B cell (primary cell): ENCODE results near the gene MKRN2. TPM values are rescaled to one million over a fixed set of nuclear protein-coding genes. Genes with fewer than 3 reads are reported as not detected.
"Not testable (repeated sequence)": the region's sequence is repeated elsewhere in the genome, so short reads cannot be mapped to it uniquely, and the experiment has no call there.

ENCODE experiments used
- ATAC-seq: fragments of 200-7000 bp; cut with Tn5 transposase; one replicate; pipeline ENCODE4 v1.10.0; 2021; ENCODE audit warnings: low read depth, mild to moderate bottlenecking, moderate number of reproducible peaks, moderate library complexity
- CTCF ChIA-PET: fragments of 350-600 bp; sonication (Branson Sonifier 250); formaldehyde crosslinking; loops from one replicate; lab custom pipeline; 2021; ENCODE audit warnings: antibody characterized with exemption, inconsistent platforms; lab: Charles Lee
- POLR2A ChIA-PET: fragments of 350-600 bp; sonication (Branson Sonifier 250); formaldehyde crosslinking; loops from one replicate; lab custom pipeline; 2021; ENCODE audit warnings: antibody characterized with exemption; lab: Charles Lee
- DNase-seq: peaks from one replicate; pipeline ENCODE4 v3.0.0; 2013
- H2AFZ ChIP-seq: 2 replicates; pipeline ENCODE4 v1.6.1; 2012; ENCODE audit warnings: mild to moderate bottlenecking, low read depth, low read length; ENCODE audit not compliant: insufficient read depth, poor library complexity, severe bottlenecking
- H3K27ac ChIP-seq, 2 donors: 1 replicate in 1 of 2; 2 replicates in 1 of 2; pipeline ENCODE4 v1.5.1; 2012 to 2013; ENCODE audit warnings: low read length in 2 of 2, mild to moderate bottlenecking in 2 of 2, moderate library complexity in 1 of 2
- H3K27me3 ChIP-seq, 4 experiments: fragments of 200-600 bp in 1 of 4; sonication (generic) in 1 of 4; replicated peaks in 1 of 4; 1 replicate in 2 of 4; 2 replicates in 2 of 4; pipeline versions ENCODE4 v1.6.1 to v1.7.0; 2013 to 2016; ENCODE audit warnings: low read length in 3 of 4, mild to moderate bottlenecking in 2 of 4, mixed read lengths in 1 of 4, moderate library complexity in 1 of 4; ENCODE audit not compliant: insufficient read depth in 4 of 4, control insufficient read depth in 3 of 4; ENCODE audit errors: control extremely low read depth in 1 of 4
- H3K36me3 ChIP-seq, 2 experiments: replicated peaks in 1 of 2; 1 replicate in 1 of 2; 2 replicates in 1 of 2; pipeline versions ENCODE4 v1.6.1 to v1.7.1; 2013; ENCODE audit warnings: low read length in 1 of 2; ENCODE audit not compliant: insufficient read depth in 2 of 2, control insufficient read depth in 1 of 2; ENCODE audit errors: control extremely low read depth in 1 of 2, extremely low read depth in 1 of 2
- H3K4me1 ChIP-seq, 2 donors: fragments of 200-600 bp in 1 of 2; sonication (generic) in 1 of 2; 1 replicate in 1 of 2; 2 replicates in 1 of 2; pipeline versions ENCODE4 v1.5.1 to v1.6.1; 2013 to 2017; ENCODE audit warnings: low read length in 2 of 2; ENCODE audit not compliant: control insufficient read depth in 2 of 2, insufficient read depth in 2 of 2
- H3K4me2 ChIP-seq: replicated peaks from 2 replicates; pipeline ENCODE3; 2012; ENCODE audit warnings: mild to moderate bottlenecking, low read depth, low read length; ENCODE audit not compliant: poor library complexity, severe bottlenecking
- H3K4me3 ChIP-seq, 5 experiments: fragments of 200-600 bp in 1 of 5; sonication (generic) in 1 of 5; 1 replicate in 3 of 5; 2 replicates in 2 of 5; pipeline versions ENCODE4 v1.5.1 to v1.7.0; 2011 to 2016; ENCODE audit warnings: low read length in 4 of 5, mild to moderate bottlenecking in 4 of 5, low read depth in 2 of 5, control low read depth in 1 of 5, moderate library complexity in 1 of 5; ENCODE audit not compliant: insufficient read depth in 1 of 5; ENCODE audit errors: control extremely low read depth in 1 of 5, extremely low read depth in 1 of 5
- H3K79me2 ChIP-seq: fragments of 200-600 bp; sonication (generic); one replicate; pipeline ENCODE4 v1.6.0; 2016; ENCODE audit warnings: low read length; ENCODE audit not compliant: control insufficient read depth, insufficient read depth
- H3K9ac ChIP-seq: fragments of 200-600 bp; sonication (generic); 2 replicates; pipeline ENCODE4 v1.6.1; 2017; ENCODE audit warnings: mild to moderate bottlenecking, low read length, moderate library complexity
- H3K9me3 ChIP-seq, 3 donors: one replicate each; pipeline versions ENCODE4 v1.6.1 to v1.7.1; 2013; ENCODE audit warnings: low read length in 2 of 3; ENCODE audit not compliant: control insufficient read depth in 2 of 3, insufficient read depth in 1 of 3; ENCODE audit errors: control extremely low read depth in 1 of 3
- H4K20me1 ChIP-seq: 2 replicates; pipeline ENCODE4 v1.6.0; 2012; ENCODE audit warnings: mild to moderate bottlenecking, low read length; ENCODE audit not compliant: insufficient read depth, control insufficient read depth, poor library complexity, severe bottlenecking
- H3K27ac Mint-ChIP-seq: one replicate; pipeline ENCODE4 v1.8.0; 2021; ENCODE audit warnings: mixed read lengths
- H3K27me3 Mint-ChIP-seq: one replicate; pipeline ENCODE4 v1.8.0; 2021; ENCODE audit warnings: mixed read lengths
- H3K4me1 Mint-ChIP-seq: one replicate; pipeline ENCODE4 v1.8.0; 2021; ENCODE audit warnings: mixed read lengths
- H3K4me3 Mint-ChIP-seq: one replicate; pipeline ENCODE4 v1.8.0; 2021; ENCODE audit warnings: mixed read lengths
- H3K9me3 Mint-ChIP-seq: one replicate; pipeline ENCODE4 v1.8.0; 2022; ENCODE audit warnings: mixed read lengths; ENCODE audit not compliant: insufficient read depth
- CTCF ChIP-seq: fragments of 200-600 bp; IDR thresholded peaks from one replicate; pipeline ENCODE4 v1.8.0; 2022; ENCODE audit warnings: antibody characterized with exemption, mild to moderate bottlenecking
- EZH2 ChIP-seq: IDR thresholded peaks from 2 replicates; pipeline ENCODE4 v1.6.1; 2012; ENCODE audit warnings: borderline replicate concordance, low read depth, mild to moderate bottlenecking, moderate library complexity, low read length; ENCODE audit not compliant: insufficient read depth, poor library complexity, severe bottlenecking
- WGBS: methylation state at CpG from one replicate; pipeline ENCODE4 v1.1.5; 2013; ENCODE audit warnings: missing lambda C conversion rate; ENCODE audit not compliant: insufficient coverage; 5-methylcytosine and 5-hydroxymethylcytosine counted together
- intact Hi-C: fragments of 100-400 bp; cut with micrococcal nuclease; formaldehyde crosslinking; loops from one replicate; pipeline ENCODE4 v1.10.0; 2022
- polyA plus RNA-seq: library from polyadenylated mRNA; depleted of rRNA; stranded (reverse); fragments of >200 nt; gene quantifications from 2 replicates; pipeline ENCODE4 v1.2.3, GENCODE V29; 2012
- total RNA-seq, 2 donors: library from RNA; stranded (reverse); fragments of 120-200 nt in 1 of 2; gene quantifications; 1 replicate in 1 of 2; 2 replicates in 1 of 2; pipeline versions ENCODE4 v1.2.3 to v1.2.4, GENCODE V29; 2013 to 2022

The MKRN2 gene
- total and polyA plus RNA-seq, 2 donors (not counting 1 experiment from before 2014, with no cell fraction given) = 21.5 to 25.9 TPM

DNA sequence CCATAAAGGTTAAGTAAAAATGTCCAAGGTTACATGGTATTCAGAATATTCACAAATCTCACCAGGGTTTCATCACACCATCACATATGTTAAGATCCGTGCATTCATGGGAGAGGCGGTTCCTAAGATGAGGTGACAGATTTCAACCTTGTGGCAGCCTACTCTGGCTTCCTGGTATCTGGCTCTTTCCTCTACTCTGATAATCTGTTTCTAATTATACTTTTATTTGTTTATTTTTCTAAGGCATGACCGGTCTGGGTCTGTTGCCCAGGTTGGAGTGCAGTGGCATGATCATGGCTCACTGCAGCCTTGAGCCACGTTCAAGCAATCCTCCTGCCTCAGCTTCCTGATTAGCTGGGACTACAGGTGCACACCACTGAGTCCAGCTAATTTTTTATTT lies 72.7 kb downstream of the MKRN2 start:
- Histone ChIP-seq H4K20me1 (peaks cover 79% of the 10 kb centered on the region), H3K36me3 (no peaks in the 10 kb centered on the region), H3K4me1 (peaks cover 15 to 24% of the 10 kb centered on the region in 2 donors), H3K27ac (no peak overlapping the region), H2AFZ (no peak overlapping the region), H3K9me3 (no peaks in the 10 kb centered on the region), H3K79me2 (peaks cover 99% of the 10 kb centered on the region), H3K4me2 (no peak overlapping the region), H3K9ac (no peak overlapping the region), H3K27me3 (no peaks in the 10 kb centered on the region), H3K4me3 (no peak overlapping the region)
- ChIA-PET CTCF (no interaction called here), POLR2A (interaction anchor here (0.6 kb wide), 1 partner anchor 12 kb away, joined by 7 read pairs; no protein-coding TSS in a partner anchor)
- Mint-ChIP-seq H3K4me1 (peaks cover 51% of the 10 kb centered on the region), H3K27ac (no peak overlapping the region), H3K4me3 (no peak overlapping the region), H3K9me3 (no peaks in the 10 kb centered on the region), H3K27me3 (no peaks in the 10 kb centered on the region)
- 71% methylated on average over 2 of the region's 4 CpGs for WGBS
- TF ChIP-seq EZH2 (no peak), CTCF (no peak)
- intact Hi-C loops = no loop called here
- no peak for ATAC-seq
- DNase-seq = no peak

GRCh38 chr3:12630292-12630691 lies 73.4 kb downstream of the MKRN2 start:
- Histone ChIP-seq H2AFZ (no peak overlapping the region), H3K4me1 (peaks cover 15 to 21% of the 10 kb centered on the region in 2 donors), H3K4me3 (no peak overlapping the region), H3K27ac (no peak overlapping the region), H3K9me3 (no peaks in the 10 kb centered on the region), H3K9ac (no peak overlapping the region), H4K20me1 (peaks cover 80% of the 10 kb centered on the region), H3K27me3 (no peaks in the 10 kb centered on the region), H3K4me2 (no peak overlapping the region), H3K36me3 (peaks cover 0 to 2% of the 10 kb centered on the region in 2 experiments), H3K79me2 (peaks cover 100% of the 10 kb centered on the region)
- ChIA-PET POLR2A (no interaction called here), CTCF (no interaction called here)
- TF ChIP-seq EZH2 (no peak), CTCF (no peak)
- H3K9me3 Mint-ChIP-seq = no peaks in the 10 kb centered on the region
- peaks cover 49% of the 10 kb centered on the region for H3K4me1 Mint-ChIP-seq
- no peak for DNase-seq
- H3K4me3 Mint-ChIP-seq = no peak overlapping the region
- no peak overlapping the region for H3K27ac Mint-ChIP-seq
- ATAC-seq = no peak
- no peaks in the 10 kb centered on the region for H3K27me3 Mint-ChIP-seq
- 100% methylated on average over 2 of the region's 2 CpGs for WGBS
- intact Hi-C loops = no loop called here

GRCh38 chr3:12630843-12631242 lies 74.0 kb downstream of the MKRN2 start:
- peaks cover 10 to 16% of the 10 kb centered on the region in 2 donors for H3K4me1 ChIP-seq

More at GRCh38 chr3:12630843-12631242, 74.0 kb downstream of the MKRN2 start:
- 100% methylated on average over 1 of the region's 7 CpGs for WGBS
- H3K9me3 Mint-ChIP-seq, CTCF ChIA-PET, intact Hi-C loops, H3K9me3 ChIP-seq, H3K9ac ChIP-seq, ATAC-seq, H3K4me3 Mint-ChIP-seq, H3K4me3 ChIP-seq, POLR2A ChIA-PET, H3K4me2 ChIP-seq, H3K27me3 Mint-ChIP-seq, H3K27ac ChIP-seq, DNase-seq, H2AFZ ChIP-seq, H3K27me3 ChIP-seq, H3K36me3 ChIP-seq: not testable (repeated sequence)
- H3K4me1 Mint-ChIP-seq = peaks cover 44% of the 10 kb centered on the region
- Histone ChIP-seq H3K79me2 (peaks cover 100% of the 10 kb centered on the region), H4K20me1 (peaks cover 75% of the 10 kb centered on the region)
- peak overlapping the region; percentile 37 for H3K27ac Mint-ChIP-seq
